ENCODE results near the gene BCAS1. TPM values are rescaled to one million over a fixed set of nuclear protein-coding genes. Genes with fewer than 3 reads are reported as not detected.
A peak's percentile ranks its signal among the peaks of the same experiment; 100 is the strongest.

The BCAS1 gene
- total and polyA plus RNA-seq, 2 donors (not counting 1 experiment from before 2014, with no cell fraction given), result 0.97 to 1.1 TPM

GRCh38 chr20:54063992-54064676, 6.3 kb downstream of the BCAS1 start:
- Histone ChIP-seq H3K79me2 (ENCODE audit: control insufficient read depth, insufficient read depth, low read length) (no peaks in the 10 kb centered on the region), H3K9ac (ENCODE audit: low read length) (peak overlapping the region; percentile 49), H2AFZ (ENCODE audit: insufficient read depth, low read depth, low read length, poor library complexity, severe bottlenecking) (peak overlapping the region; percentile 40), H3K4me2 (replicated peaks; ENCODE audit: low read depth, low read length, poor library complexity, severe bottlenecking) (peak overlapping the region; percentile 53), H4K20me1 (ENCODE audit: control insufficient read depth, insufficient read depth, low read length, poor library complexity, severe bottlenecking) (no peaks in the 10 kb centered on the region), H3K27me3 (replicated peaks in 1 of 4; ENCODE audit: control extremely low read depth in 1 of 4, control insufficient read depth in 3 of 4, insufficient read depth in 4 of 4, low read length in 3 of 4) (no peaks in the 10 kb centered on the region), H3K36me3 (replicated peaks in 1 of 2; ENCODE audit: control extremely low read depth in 1 of 2, control insufficient read depth in 1 of 2, extremely low read depth in 1 of 2, insufficient read depth in 2 of 2, low read length in 1 of 2) (no peaks in the 10 kb centered on the region), H3K9me3 (ENCODE audit: control extremely low read depth in 1 of 3, control insufficient read depth in 2 of 3, insufficient read depth in 1 of 3, low read length in 2 of 3) (no peaks in the 10 kb centered on the region), H3K27ac (ENCODE audit: low read length in 2 of 2) (peak overlapping the region; percentile 47 to 51), H3K4me3 (ENCODE audit: control extremely low read depth in 1 of 5, extremely low read depth in 1 of 5, insufficient read depth in 1 of 5, low read depth in 2 of 5, low read length in 4 of 5) (peak overlapping the region in 2 of 5 experiments; percentile 33 to 51), H3K4me1 (ENCODE audit: control insufficient read depth in 2 of 2, insufficient read depth in 2 of 2, low read length in 2 of 2) (peaks cover 0 to 19% of the 10 kb centered on the region in 2 donors)
- Mint-ChIP-seq H3K4me3 (peak overlapping the region; percentile 76), H3K9me3 (ENCODE audit: insufficient read depth) (no peaks in the 10 kb centered on the region), H3K27me3 (no peaks in the 10 kb centered on the region), H3K27ac (peak overlapping the region; percentile 83), H3K4me1 (peaks cover 22% of the 10 kb centered on the region)
- WGBS (ENCODE audit: insufficient coverage), result 13% methylated on average over 10 of the region's 11 CpGs
- intact Hi-C loops (cut with micrococcal nuclease), result loop anchor here (2.0 to 5.0 kb wide), 2 partner anchors 45 to 122 kb away; no protein-coding TSS in a partner anchor
- peak; percentile 70 for ATAC-seq (ENCODE audit: low read depth)
- TF ChIP-seq CTCF (IDR thresholded peaks at IDR 0.05) (no peak), EZH2 (IDR thresholded peaks at IDR 0.05; ENCODE audit: borderline replicate concordance, insufficient read depth, low read depth, low read length, poor library complexity, severe bottlenecking) (no peak)
- POLR2A ChIA-PET, result no interaction called here
- DNase-seq, result peak; percentile 42
- CTCF ChIA-PET, result interaction anchor here (1.1 to 4.6 kb wide), 8 partner anchors 10 to 652 kb away, joined by 4 to 34 read pairs (median 6); no protein-coding TSS in a partner anchor

DNA sequence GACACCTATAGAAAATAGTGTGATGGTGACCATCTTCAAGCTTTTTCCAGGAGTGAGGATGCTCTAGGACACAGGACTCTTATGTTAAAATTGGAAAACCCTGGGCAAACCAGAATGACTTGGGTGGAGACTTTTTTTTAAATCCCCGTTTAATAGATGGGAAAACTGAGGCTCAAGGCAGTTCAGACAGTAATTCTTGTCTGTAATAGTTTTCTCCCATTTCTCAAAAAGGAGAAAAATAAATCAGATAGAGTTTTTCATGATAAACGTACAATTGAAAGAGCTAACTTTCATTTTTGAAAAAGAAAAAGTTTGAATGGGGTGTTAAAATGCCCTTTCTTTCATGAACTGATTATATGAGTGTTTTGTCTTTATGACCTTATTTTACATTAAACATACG, 6.8 kb downstream of the BCAS1 start:
- CTCF ChIA-PET, result interaction anchor here (0.6 to 4.6 kb wide), 18 partner anchors 10 to 1751 kb away, joined by 3 to 34 read pairs (median 6); no protein-coding TSS in a partner anchor
- intact Hi-C loops (cut with micrococcal nuclease), result loop anchor here (2.0 to 5.0 kb wide), 2 partner anchors 45 to 121 kb away; no protein-coding TSS in a partner anchor
- ATAC-seq (ENCODE audit: low read depth), result no peak

More for the DNA sequence above, 6.8 kb downstream of the BCAS1 start:
- H3K9me3 Mint-ChIP-seq (ENCODE audit: insufficient read depth), result no peaks in the 10 kb centered on the region
- Histone ChIP-seq H3K9me3 (ENCODE audit: control extremely low read depth in 1 of 3, control insufficient read depth in 2 of 3, insufficient read depth in 1 of 3, low read length in 2 of 3) (no peaks in the 10 kb centered on the region), H3K4me2 (replicated peaks; ENCODE audit: low read depth, low read length, poor library complexity, severe bottlenecking) (peak overlapping the region; percentile 53), H3K27me3 (replicated peaks in 1 of 4; ENCODE audit: control extremely low read depth in 1 of 4, control insufficient read depth in 3 of 4, insufficient read depth in 4 of 4, low read length in 3 of 4) (no peaks in the 10 kb centered on the region), H2AFZ (ENCODE audit: insufficient read depth, low read depth, low read length, poor library complexity, severe bottlenecking) (peak overlapping the region; percentile 40), H3K36me3 (replicated peaks in 1 of 2; ENCODE audit: control extremely low read depth in 1 of 2, control insufficient read depth in 1 of 2, extremely low read depth in 1 of 2, insufficient read depth in 2 of 2, low read length in 1 of 2) (no peaks in the 10 kb centered on the region), H3K9ac (ENCODE audit: low read length) (peak overlapping the region; percentile 49), H3K27ac (ENCODE audit: low read length in 2 of 2) (peak overlapping the region; percentile 47 to 51), H3K79me2 (ENCODE audit: control insufficient read depth, insufficient read depth, low read length) (no peaks in the 10 kb centered on the region), H3K4me3 (ENCODE audit: control extremely low read depth in 1 of 5, extremely low read depth in 1 of 5, insufficient read depth in 1 of 5, low read depth in 2 of 5, low read length in 4 of 5) (peak overlapping the region in 1 of 5 experiments; percentile 51), H3K4me1 (ENCODE audit: control insufficient read depth in 2 of 2, insufficient read depth in 2 of 2, low read length in 2 of 2) (peaks cover 0 to 21% of the 10 kb centered on the region in 2 donors), H4K20me1 (ENCODE audit: control insufficient read depth, insufficient read depth, low read length, poor library complexity, severe bottlenecking) (no peaks in the 10 kb centered on the region)
- WGBS (ENCODE audit: insufficient coverage), result no CpG with 5 or more reads among the region's 3 CpGs
- peak overlapping the region; percentile 83 for H3K27ac Mint-ChIP-seq
- DNase-seq, result no peak
- no peaks in the 10 kb centered on the region for H3K27me3 Mint-ChIP-seq
- TF ChIP-seq CTCF (IDR thresholded peaks at IDR 0.05), result no peak
- no peak for TF ChIP-seq EZH2 (IDR thresholded peaks at IDR 0.05; ENCODE audit: borderline replicate concordance, insufficient read depth, low read depth, low read length, poor library complexity, severe bottlenecking)
- POLR2A ChIA-PET, result no interaction called here
- H3K4me1 Mint-ChIP-seq, result peaks cover 27% of the 10 kb centered on the region
- H3K4me3 Mint-ChIP-seq, result peak overlapping the region; percentile 76

Data from B cell (primary cell).